ENCODE results near the gene TMEM175. TPM values are rescaled to one million over a fixed set of nuclear protein-coding genes. Genes with fewer than 3 reads are reported as not detected.

The TMEM175 gene, protein sequence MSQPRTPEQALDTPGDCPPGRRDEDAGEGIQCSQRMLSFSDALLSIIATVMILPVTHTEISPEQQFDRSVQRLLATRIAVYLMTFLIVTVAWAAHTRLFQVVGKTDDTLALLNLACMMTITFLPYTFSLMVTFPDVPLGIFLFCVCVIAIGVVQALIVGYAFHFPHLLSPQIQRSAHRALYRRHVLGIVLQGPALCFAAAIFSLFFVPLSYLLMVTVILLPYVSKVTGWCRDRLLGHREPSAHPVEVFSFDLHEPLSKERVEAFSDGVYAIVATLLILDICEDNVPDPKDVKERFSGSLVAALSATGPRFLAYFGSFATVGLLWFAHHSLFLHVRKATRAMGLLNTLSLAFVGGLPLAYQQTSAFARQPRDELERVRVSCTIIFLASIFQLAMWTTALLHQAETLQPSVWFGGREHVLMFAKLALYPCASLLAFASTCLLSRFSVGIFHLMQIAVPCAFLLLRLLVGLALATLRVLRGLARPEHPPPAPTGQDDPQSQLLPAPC
- total RNA-seq, result 20.2 and 29.3 TPM in 2 replicates

DNA sequence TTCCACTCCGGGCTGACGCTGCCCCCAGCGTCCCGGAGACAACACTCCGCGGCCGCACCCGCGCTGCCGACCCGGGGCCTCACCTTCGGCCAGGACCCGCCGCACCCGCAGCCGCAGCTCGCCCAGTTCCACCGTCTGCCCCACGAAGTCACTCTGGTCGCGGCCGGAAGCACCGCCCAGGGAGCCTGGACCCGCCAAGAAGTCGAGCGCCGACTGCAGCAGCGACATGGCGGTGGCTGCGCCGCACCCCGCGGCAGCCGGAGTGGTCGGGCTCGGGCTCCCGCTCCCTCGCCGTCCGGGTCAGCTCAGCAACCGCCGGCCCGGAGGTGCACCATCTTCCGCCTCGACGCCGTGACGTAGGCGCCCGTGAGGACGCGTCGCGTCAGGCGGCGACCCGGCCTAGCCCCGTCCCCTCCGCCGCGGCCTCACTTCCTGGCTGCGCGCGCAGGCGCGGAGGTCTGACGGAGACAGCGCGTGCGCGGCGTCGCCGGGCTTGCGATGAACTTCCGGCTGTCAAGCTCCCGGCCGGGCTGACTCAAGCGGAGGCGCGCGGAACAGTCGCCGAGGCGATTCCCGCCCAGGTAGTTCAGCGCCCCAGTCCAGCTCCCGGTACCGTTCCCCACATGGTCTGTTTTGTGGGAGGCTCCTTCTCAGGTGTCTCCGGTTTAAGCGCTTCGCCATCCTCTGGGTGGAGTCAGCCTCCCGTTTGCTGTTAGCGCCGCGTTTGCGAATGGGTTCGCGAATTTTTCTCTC, at the start of gene TMEM175, which contains the start of gene GAK:
TSS of gene TMEM175 (plus strand) at position 501 of the 753 bp plus-strand sequence. CDS start 15,280 bp downstream, outside the sequence.
TSS of gene GAK (minus strand) at position 357 of the 753 bp plus-strand sequence. CDS start at position 228, 129 bp downstream.
- peak; percentile 65 for DNase-seq (ENCODE audit: extremely low read depth, low read depth, low spot score)

DNA sequence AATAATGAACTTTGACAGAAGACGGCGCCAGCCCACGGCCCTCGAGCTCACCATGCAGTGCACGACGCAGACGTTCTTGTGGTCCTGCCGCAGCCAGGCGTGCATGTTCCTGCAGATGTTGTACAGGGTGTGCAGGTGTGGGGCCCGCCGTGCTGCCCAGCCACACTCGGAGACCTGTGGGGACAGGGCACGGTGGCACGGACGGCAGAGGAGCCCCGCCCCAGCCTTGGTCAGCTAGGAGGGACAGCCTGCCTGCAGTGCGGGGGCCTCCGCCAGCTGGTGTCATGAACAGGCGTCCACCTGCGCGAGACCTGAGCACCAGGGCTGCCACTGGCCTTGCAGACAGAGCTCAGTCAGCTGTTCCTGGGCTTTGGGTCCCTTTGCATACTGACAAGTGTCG, 49.6 kb upstream of the TMEM175 start:
- no peak for DNase-seq (ENCODE audit: extremely low read depth, low read depth, low spot score)

DNA sequence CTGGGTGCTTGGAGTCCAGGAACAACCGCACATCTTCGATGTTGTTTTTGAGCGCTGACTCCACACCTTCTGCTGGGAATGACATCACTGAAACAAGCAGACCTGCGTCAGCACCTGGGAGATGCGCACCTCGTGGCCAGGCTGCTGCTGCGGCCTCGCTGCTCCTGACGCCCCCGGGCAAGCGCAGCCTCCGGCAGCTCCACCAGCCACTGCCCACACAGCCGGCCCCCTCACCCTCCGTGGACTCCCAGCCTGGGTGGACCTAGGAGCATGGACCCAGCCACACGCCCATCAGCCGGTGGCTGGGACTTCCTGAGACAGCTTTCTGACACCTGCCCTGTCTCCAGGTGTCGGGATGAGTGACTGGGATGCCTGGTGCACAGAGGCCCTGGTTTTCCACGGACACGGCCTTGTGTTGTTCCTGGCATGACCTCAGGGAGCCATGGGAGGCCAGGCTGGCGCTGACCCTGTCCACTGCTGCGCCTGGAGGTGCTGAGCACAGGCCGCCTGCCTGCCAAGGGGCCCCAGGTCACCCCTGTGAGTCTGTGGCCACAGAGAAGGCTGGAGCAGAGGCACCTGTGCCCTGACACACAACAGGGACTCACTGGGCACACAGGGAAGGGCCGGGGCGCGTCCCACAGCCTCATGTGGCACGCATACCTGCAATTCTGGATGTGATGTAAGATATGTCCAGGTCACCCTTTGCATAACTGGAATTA, 48.7 kb upstream of the TMEM175 start:
- DNase-seq (ENCODE audit: extremely low read depth, low read depth, low spot score), result no peak

DNA sequence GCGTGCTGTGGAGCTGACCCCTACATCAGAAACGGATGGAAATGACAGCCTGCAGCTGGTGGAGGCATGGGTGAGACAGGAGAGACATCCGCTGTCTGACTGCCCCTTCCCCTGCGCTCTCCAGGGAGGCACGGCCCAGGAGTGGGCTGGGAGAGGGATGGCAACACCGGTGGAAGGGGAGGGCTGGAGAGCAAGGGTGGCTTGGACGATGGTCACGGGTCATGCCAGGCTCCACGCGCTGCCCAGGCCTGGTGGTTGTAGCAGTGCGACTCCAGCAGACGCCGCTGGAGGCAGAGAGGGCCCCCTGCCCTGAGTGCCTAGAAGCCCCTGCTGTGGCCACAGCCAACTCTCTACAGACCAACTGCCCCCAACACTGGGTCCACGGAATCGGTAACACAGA, 48.0 kb upstream of the TMEM175 start:
- no peak for DNase-seq (ENCODE audit: extremely low read depth, low read depth, low spot score)

DNA sequence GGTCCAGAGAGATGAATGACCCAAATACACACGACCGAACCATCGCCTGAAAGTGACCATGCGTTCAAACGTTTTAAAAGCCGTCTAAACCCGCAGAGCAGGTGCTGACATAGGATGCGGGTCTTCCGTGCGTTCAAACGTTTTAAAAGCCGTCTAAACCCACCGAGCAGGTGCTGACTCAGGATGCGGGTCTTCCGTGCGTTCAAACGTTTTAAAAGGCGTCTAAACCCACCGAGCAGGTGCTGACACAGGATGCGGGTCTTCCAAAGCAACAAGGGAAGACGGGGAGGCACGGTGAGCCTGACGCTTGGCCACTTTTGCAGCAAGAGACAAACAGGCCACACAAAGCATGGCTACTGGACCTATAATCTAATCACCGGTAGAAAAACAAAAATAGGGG, 47.4 kb upstream of the TMEM175 start:
- DNase-seq (ENCODE audit: extremely low read depth, low read depth, low spot score), result no peak

DNA sequence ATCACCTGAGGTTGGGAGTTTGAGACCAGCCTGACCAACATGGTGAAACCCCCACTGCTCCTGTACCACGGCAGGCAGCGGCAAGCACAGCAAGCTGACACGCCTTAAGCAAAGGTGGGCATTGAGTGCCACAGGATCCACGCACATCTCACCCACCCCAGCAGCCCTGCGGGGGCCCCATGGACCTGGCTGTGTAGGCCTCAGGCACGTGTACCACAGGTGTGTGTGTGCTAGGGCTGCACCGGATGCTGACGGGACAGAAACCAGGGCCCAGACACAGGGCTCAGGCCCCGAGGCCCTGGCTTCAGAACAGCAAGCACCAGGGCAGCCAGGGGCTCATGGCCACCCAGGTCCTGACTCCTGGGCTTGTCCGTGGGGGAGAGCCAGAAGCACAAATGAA, 46.9 kb upstream of the TMEM175 start:
- DNase-seq (ENCODE audit: extremely low read depth, low read depth, low spot score), result no peak

DNA sequence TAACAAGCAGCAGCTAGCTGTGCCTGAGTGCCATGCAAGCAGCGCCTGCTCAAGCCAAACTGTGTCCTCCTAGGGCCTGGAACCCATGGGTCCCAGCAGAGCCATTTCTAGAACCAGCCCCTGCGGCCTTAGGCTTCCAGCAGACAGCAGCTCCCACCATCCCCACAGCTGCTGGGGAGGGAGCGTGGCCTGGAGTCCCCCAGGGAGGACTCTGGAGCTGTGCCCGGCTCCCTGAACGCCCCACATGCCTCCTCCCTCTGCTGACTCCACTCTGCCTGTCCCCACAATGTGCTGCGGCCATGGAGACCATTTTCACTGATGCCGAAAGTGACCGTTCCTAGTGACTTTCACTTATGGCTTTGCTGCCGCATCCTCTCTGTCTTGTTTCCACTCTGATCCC, 46.0 kb upstream of the TMEM175 start:
- DNase-seq (ENCODE audit: extremely low read depth, low read depth, low spot score), result no peak

DNA sequence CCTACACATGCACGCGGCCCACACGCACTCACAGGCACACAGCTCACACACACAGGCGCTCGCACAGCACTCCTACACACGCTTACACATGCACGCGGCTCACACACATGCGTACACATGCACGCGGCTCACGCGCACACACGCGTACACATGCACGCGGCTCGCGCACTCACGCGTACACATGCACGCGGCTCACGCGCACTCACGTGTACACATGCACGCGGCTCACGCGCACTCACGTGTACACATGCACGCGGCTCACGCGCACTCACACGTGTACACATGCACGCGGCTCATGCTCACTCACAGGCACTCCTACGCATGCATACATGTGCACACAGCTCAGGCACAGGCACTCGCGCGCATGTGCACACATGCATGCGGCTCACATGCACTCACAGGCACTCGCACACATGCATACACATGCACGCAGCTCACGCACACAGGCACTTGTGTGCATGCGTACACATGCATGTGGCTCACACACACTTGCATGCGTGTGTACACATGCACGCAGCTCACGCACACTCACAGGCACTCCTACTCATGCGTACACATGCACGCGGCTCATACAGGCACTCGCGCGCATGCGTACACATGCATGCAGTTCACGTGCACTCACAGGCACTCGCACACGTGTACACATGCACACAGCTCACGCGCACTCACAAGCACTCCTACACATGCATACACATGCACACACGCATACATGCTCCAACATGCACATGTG, 45.1 kb upstream of the TMEM175 start:
- DNase-seq (ENCODE audit: extremely low read depth, low read depth, low spot score), result no peak

DNA sequence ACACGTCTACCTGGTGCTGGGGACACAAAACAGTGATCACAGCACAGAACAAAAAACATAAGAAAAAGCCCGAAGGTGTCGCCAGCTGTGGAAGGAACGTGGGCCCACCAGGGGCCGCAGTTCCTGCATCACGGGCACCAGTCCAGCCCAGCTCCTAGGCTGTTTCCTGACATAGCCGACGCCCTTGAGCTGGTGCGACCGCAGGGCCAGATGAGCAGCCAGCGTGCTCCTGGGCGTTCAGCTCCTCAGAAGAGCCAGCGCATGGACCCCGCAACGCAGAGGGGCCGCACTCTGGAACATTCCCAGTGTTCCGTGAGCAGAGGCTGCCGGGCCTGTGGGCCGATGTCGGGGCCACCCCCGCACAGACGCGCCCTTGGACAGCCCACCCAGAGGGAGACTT, 44.2 kb upstream of the TMEM175 start:
- no peak for DNase-seq (ENCODE audit: extremely low read depth, low read depth, low spot score)

DNA sequence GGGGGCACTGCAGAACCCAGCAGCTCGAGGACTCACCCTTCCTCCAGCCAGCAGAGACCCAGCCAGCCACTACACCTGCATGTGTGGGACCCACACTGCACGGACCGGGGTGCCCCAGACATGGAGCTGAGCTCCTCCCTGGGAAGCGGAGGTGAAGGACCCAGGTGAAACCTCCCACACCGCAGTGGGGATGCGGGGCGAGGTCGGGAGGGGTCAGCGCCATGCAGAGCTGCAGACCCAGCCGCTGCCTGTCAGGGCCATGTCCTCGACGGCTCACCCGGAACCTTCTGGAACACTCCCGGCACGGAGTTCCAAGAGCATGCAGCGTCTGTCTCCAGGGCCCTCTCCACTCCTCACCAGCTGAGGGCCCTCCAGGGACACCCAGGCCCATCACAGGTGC, 42.7 kb upstream of the TMEM175 start:
- DNase-seq (ENCODE audit: extremely low read depth, low read depth, low spot score), result no peak

DNA sequence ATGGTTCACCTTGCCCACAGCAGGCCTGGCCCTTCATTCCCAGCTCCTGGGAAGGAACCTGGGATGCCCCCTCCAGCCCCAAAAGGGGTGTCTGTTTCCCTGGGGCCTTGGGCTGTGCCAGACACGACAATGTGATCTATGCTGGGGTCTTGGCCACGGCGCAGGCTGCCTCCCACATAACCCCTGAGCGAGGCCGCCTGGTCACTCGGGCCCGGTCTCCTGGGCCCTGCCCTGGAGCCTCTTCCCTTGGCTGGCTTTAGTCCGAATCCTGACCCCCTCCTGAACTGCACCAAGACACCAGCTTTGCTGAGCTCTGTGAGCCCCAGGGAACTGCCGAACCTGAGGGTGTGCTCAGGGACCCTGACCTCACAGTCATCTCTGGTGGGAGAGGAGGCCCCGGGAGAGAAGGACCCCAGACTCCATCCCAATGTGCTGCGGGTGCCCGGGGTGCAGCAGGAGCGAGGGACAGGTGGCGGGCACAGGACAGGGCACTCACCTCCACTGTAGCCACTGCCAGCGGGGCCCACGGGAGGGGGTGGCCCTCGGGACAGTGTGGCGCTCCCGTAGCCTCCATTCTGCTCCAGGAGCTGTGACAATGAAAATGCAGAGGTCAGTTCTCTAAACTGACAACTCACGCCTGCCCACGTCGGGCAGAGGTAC, 42.1 kb upstream of the TMEM175 start:
- DNase-seq (ENCODE audit: extremely low read depth, low read depth, low spot score), result no peak

DNA sequence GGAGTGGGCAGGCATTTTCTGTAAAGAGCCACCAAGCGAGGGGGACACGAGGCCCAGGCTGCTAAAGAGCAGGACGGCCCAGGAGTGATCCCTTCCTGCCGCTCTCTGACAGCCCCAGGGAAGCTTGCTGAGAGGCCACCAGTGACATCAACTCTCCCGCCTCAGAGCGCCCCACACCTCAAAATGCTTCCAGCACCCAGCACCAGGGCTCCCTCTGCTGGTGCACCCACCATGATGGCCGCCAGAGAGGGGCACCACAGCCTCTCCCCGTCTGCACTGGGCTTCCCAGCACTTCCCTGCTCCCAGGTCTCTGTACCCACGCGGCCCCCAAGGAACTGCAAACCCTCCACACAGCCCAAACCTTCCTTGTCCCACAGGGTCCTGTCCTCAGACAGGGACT, 40.5 kb upstream of the TMEM175 start:
- no peak for DNase-seq (ENCODE audit: extremely low read depth, low read depth, low spot score)

DNA sequence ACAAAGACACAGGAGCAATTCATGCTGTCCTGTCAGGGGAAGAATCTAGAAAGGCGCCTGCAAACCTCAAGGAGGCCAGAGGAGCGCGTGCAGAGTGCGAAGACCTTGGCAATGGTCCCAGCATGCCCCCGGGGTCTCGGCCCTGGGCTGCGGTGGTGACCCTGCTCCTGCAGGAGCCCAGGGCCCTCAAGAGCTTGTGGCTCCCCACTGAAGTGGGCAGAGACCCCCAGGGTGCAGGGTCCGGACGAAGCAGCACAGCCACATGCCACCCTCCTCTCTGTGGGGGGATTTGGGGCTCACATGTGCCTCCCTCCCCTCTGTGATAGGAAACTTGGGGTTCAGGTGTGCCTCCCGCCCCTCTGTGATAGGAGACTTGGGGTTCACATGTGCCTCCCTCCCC, 39.5 kb upstream of the TMEM175 start:
- DNase-seq (ENCODE audit: extremely low read depth, low read depth, low spot score), result no peak

DNA sequence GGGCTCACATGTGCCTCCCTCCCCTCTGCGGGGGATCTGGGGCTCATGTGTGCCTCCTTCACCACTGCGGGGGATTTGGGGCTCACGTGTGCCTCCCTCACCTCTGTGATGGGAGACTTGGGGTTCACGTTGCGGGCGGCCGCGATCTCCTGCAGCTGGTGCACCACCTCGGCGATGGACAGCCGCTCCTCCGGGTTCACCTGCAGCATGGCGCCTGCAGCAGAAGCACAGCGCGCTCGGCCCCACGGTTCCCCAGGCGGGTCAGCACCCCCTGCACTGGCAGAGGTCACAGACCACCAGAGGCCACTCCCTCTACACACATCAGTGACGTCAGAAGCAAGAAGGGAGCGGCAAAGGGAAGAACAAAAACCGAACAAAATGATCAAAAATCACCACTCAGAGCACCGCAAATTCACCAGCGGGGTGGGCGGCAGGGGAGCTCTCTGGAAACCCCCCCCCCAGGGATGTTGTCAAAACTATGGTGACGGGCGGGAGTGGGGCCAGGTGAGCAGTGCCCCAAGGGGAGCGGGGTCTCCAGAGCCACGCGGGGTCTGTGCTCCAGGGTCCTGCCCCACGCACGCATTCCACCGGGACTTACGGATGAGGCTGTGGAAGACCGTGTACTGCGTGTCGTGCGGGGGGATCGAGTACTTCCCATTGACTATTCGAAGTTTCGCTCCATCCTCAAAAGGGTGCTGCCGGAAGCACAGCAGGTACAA, 38.8 kb upstream of the TMEM175 start:
- DNase-seq (ENCODE audit: extremely low read depth, low read depth, low spot score), result no peak

DNA sequence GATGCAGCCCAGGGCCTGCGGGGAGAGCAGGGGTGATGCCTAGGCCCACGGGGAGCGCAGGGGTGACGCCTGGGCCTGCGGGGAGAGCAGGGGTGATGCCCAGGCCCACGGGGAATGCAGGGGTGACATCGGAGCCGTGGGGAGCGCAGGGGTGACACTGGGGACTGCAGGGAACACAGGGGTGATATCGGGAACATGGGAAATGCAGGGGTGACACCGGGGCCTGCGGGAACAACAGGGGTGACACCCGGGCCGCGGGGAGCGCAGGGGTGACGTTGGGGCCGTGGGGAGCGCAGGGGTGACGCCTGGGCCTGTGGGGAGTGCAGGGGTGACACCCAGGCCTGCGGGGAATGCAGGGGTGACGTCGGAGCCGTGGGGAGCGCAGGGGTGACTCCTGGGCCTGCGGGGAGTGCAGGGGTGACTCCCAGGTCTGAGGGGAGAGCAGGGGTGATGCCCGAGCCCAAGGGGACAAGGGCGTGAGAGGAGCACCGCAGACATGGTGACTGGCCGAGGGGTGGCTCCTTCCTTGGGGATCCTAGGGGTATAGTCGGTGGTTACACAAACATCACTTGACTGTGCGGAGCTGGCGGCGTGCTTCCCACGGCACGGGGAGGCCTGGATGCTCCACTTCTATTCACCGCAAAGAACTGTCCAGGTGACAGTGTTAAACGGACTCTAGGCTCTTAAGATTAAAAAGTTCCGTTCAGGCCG, 38.1 kb upstream of the TMEM175 start:
- no peak for DNase-seq (ENCODE audit: extremely low read depth, low read depth, low spot score)

DNA sequence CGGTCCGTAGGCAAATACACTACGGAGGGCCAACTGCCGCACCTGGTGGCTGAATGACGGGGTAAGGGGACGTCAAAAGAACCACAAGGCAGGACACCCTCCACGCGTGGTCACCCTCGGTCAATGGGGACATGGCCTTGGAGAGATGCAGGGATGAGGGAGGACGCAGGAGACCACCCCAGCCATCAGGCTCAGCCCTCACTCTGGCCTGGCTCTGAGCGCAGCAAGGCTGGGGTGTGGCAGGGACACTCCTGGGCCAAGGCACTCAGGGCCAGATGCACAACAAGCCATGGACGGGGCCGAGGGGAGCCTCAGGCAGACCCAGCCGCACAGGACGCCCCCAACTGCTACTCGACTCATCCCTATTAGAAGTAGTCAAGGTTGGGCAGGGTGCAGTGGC, 36.7 kb upstream of the TMEM175 start:
- no peak for DNase-seq (ENCODE audit: extremely low read depth, low read depth, low spot score)

DNA sequence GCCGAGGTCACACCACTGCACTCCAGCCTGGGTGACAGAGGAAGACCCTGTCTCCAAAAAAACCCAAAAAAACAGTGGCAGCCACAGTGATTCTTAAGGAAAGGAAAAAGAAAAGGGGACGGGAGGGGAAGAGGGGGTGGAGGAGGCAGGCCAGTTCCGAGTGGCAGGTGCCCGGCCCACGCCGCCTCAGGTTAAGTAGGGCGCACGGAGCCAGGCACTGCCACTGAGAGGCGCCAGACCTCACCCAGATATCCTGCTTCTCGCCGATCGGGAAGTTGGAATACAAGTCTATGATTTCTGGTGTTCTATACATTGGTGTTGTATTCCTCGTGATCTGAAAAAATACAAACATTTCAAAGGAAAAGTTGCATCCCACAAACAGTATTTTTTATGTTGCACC, 36.0 kb upstream of the TMEM175 start:
- DNase-seq (ENCODE audit: extremely low read depth, low read depth, low spot score), result no peak

DNA sequence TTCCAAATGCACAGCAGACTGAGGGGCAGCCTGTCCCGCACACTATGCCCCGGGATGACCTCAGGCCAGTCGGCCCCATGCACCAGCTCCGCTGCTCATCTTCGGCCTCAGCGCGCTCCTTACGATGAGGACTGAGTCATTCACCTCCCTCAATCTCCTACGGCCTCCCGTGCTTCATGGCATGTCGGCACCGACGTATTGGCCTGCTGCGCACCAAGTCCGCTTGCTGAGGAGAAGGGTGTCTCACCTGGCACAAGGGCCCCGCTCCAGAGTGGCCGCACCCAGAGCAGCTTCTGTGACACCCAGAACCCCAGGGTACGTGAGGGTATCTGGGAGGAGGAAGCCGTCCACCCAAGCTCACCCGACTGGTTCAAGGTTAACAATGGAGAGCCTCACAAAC, 35.6 kb upstream of the TMEM175 start:
- no peak for DNase-seq (ENCODE audit: extremely low read depth, low read depth, low spot score)

DNA sequence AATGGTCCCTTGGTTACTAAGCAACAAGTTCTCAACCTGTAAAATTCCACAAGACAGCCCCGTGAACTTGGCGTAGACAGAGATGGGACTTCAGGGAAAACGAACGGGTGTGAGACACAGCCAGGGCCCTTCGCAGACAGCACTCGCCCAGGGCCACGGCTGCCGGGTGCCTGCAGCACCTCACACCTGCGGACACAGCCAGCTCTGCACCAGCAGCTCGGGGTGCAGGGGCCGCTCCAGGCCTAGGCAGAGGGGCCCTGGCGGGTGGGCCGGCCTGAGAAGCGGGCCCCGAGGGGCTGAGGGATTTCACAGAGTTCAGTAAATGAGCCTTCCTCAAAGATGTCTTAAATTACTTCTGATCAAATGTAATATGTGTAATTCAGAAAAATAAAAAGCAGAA, 34.1 kb upstream of the TMEM175 start:
- no peak for DNase-seq (ENCODE audit: extremely low read depth, low read depth, low spot score)

All from glomerular endothelial cell (primary cell).